Measurements from ENCODE around the gene TNNT2.

DNA sequence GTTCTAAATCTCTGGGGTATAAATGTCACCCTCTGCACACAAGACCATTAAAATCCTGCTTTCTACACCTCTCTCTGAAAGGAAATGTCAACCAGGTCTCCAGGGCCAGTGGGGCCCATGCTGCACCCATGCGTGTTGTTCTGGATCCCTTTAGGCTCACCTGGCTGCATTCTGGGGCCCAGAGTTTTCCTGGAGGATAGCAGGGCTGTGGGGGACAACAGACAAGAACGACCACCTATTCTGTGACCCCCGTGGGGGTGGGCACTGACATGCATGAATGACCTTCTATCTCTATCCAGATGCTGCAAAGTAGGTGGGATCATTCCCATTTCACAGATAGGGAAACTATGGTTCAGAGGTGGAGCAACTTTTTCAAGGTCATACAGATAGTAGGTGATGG lies 41.6 kb downstream of the TNNT2 start:
- TF ChIP-seq, protein P1, sequence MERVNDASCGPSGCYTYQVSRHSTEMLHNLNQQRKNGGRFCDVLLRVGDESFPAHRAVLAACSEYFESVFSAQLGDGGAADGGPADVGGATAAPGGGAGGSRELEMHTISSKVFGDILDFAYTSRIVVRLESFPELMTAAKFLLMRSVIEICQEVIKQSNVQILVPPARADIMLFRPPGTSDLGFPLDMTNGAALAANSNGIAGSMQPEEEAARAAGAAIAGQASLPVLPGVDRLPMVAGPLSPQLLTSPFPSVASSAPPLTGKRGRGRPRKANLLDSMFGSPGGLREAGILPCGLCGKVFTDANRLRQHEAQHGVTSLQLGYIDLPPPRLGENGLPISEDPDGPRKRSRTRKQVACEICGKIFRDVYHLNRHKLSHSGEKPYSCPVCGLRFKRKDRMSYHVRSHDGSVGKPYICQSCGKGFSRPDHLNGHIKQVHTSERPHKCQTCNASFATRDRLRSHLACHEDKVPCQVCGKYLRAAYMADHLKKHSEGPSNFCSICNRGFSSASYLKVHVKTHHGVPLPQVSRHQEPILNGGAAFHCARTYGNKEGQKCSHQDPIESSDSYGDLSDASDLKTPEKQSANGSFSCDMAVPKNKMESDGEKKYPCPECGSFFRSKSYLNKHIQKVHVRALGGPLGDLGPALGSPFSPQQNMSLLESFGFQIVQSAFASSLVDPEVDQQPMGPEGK (CRISPR knock-in tag; IDR thresholded peaks at IDR 0.05; ENCODE audit: borderline replicate concordance) = no peak
- TF ChIP-seq ZFP3 (CRISPR knock-in tag; IDR thresholded peaks at IDR 0.05) = no peak
- TF ChIP-seq, protein P2, sequence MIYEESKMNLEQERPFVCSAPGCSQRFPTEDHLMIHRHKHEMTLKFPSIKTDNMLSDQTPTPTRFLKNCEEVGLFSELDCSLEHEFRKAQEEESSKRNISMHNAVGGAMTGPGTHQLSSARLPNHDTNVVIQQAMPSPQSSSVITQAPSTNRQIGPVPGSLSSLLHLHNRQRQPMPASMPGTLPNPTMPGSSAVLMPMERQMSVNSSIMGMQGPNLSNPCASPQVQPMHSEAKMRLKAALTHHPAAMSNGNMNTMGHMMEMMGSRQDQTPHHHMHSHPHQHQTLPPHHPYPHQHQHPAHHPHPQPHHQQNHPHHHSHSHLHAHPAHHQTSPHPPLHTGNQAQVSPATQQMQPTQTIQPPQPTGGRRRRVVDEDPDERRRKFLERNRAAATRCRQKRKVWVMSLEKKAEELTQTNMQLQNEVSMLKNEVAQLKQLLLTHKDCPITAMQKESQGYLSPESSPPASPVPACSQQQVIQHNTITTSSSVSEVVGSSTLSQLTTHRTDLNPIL (CRISPR knock-in tag; IDR thresholded peaks at IDR 0.05; ENCODE audit: low read depth) = no peak
- TF ChIP-seq ISL1 (CRISPR knock-in tag; IDR thresholded peaks at IDR 0.05) = no peak
- TF ChIP-seq ESRRG (CRISPR knock-in tag; IDR thresholded peaks at IDR 0.05) = no peak
- no peak for TF ChIP-seq BACH2 (CRISPR knock-in tag; IDR thresholded peaks at IDR 0.05; ENCODE audit: borderline replicate concordance)
- no peak for TF ChIP-seq ZNF70 (CRISPR knock-in tag; IDR thresholded peaks at IDR 0.05)
